HG03108 (cell line): Measurements from ENCODE around the gene SCFD2.
"Not testable (repeated sequence)": the region's sequence is repeated elsewhere in the genome, so short reads cannot be mapped to it uniquely, and the experiment has no call there.

Source experiments
- ATAC-seq: cut with Tn5 transposase; IDR thresholded peaks from one replicate; pipeline ENCODE4 v1.9.1; 2021; ENCODE audit warnings: moderate library complexity; ENCODE audit not compliant: unreplicated experiment

Gene SCFD2

GRCh38 chr4:53346920-53347852, 18.7 kb downstream of the SCFD2 start:
- no peak for ATAC-seq

- ATAC-seq = not testable (repeated sequence)
Measured at GRCh38 chr4:53346392-53346791, 19.5 kb downstream of the SCFD2 start.

- not testable (repeated sequence) for ATAC-seq
Measured at GRCh38 chr4:53340145-53340544, 25.7 kb downstream of the SCFD2 start.

- not testable (repeated sequence) for ATAC-seq
Measured at GRCh38 chr4:53334916-53335315, 30.9 kb downstream of the SCFD2 start.

GRCh38 chr4:53326535-53326934, 39.3 kb downstream of the SCFD2 start:
- ATAC-seq = no peak

GRCh38 chr4:53322696-53323095, 43.2 kb downstream of the SCFD2 start:
- no peak for ATAC-seq

GRCh38 chr4:53321984-53322289, 43.9 kb downstream of the SCFD2 start:
- no peak for ATAC-seq

- no peak for ATAC-seq
Measured at GRCh38 chr4:53321151-53321983, 44.5 kb downstream of the SCFD2 start.

GRCh38 chr4:53315300-53315699, 50.6 kb downstream of the SCFD2 start:
- ATAC-seq = no peak

- ATAC-seq = no peak
Measured at GRCh38 chr4:53314252-53314651, 51.6 kb downstream of the SCFD2 start.

GRCh38 chr4:53313510-53313909, 52.4 kb downstream of the SCFD2 start:
- no peak for ATAC-seq

GRCh38 chr4:53309321-53310040, 56.4 kb downstream of the SCFD2 start:
- no peak for ATAC-seq

- ATAC-seq = peak; percentile 55
Measured at GRCh38 chr4:53307819-53308780, 57.8 kb downstream of the SCFD2 start.

GRCh38 chr4:53307210-53307609, 58.7 kb downstream of the SCFD2 start:
- ATAC-seq = no peak

- no peak for ATAC-seq
Measured at GRCh38 chr4:53306729-53307128, 59.1 kb downstream of the SCFD2 start.

GRCh38 chr4:53292209-53292608, 73.7 kb downstream of the SCFD2 start:
- ATAC-seq = not testable (repeated sequence)

GRCh38 chr4:53281438-53281837, 84.4 kb downstream of the SCFD2 start:
- ATAC-seq = no peak

- ATAC-seq = no peak
Measured at GRCh38 chr4:53280846-53281245, 85.0 kb downstream of the SCFD2 start.

- ATAC-seq = no peak
Measured at GRCh38 chr4:53274609-53275268, 91.1 kb downstream of the SCFD2 start.

- no peak for ATAC-seq
Measured at GRCh38 chr4:53273726-53274125, 92.1 kb downstream of the SCFD2 start.
